ENCODE measurements around the gene TMEM38A. TPM values are rescaled to one million over a fixed set of nuclear protein-coding genes. Genes with fewer than 3 reads are reported as not detected.

Gene TMEM38A
- total and polyA plus RNA-seq, 9 of the 15 experiments (the other 6 are each of a cell fraction or from before 2014, with no cell fraction given), result 0.35 to 2.1 (median 1.2) TPM

- TF ChIP-seq ZNF592 (IDR thresholded peaks at IDR 0.05) (no peak), ZNF282 (CRISPR knock-in tag; IDR thresholded peaks at IDR 0.05) (no peak)
Measured at GRCh38 chr19:16677055-16677454, 16.1 kb downstream of the TMEM38A start (continued).

- DNase-seq (ENCODE audit: extremely low read depth in 1 of 4, low spot score in 3 of 4) (no peak), ATAC-seq (no peak), FAIRE-seq (no peak)
- Histone ChIP-seq H3K27ac (ENCODE audit: extremely low read depth, low read depth, low read length) (no peak overlapping the region), H3K79me2 (ENCODE audit: control insufficient read depth, insufficient read depth, low read length) (no peaks in the 10 kb centered on the region), H3K4me2 (ENCODE audit: insufficient read depth, low read length) (no peak overlapping the region), H3K9me3 (replicated peaks; ENCODE audit: control insufficient read depth, insufficient read depth, low read depth, low read length) (no peaks in the 10 kb centered on the region), H3K9ac (ENCODE audit: insufficient read depth in 1 of 2, low read depth in 2 of 2, low read length in 2 of 2) (no peak overlapping the region), H3K27me3 (ENCODE audit: control insufficient read depth in 2 of 2, insufficient read depth in 2 of 2, low read length in 2 of 2) (peaks cover 0 to 7% of the 10 kb centered on the region in 2 experiments; a peak in 1 of 5 replicates), H4K20me1 (replicated peaks; ENCODE audit: control insufficient read depth, insufficient read depth, low read length) (no peaks in the 10 kb centered on the region), H2AFZ (ENCODE audit: low read depth, low read length) (no peak overlapping the region), H3K4me3 (no peak overlapping the region), H3K9me1 (ENCODE audit: control insufficient read depth, insufficient read depth, low read length) (no peaks in the 10 kb centered on the region), H3K36me3 (ENCODE audit: control insufficient read depth, insufficient read depth, low read length) (no peaks in the 10 kb centered on the region), H3K4me1 (replicated peaks in 1 of 2; ENCODE audit: control insufficient read depth in 2 of 2, insufficient read depth in 2 of 2, low read length in 2 of 2) (no peaks in the 10 kb centered on the region; a peak in 1 of 5 replicates)
- CTCF ChIA-PET (ENCODE audit: low intra/inter-chr PET ratio), result no interaction called here
- BruUV-seq (replicated peaks), result no TSS peak
- TF ChIP-seq TAF15 (IDR thresholded peaks at IDR 0.05; ENCODE audit: low read depth, low read length) (no peak), ZNF12 (CRISPR knock-in tag; IDR thresholded peaks at IDR 0.05) (no peak), SETDB1 (IDR thresholded peaks at IDR 0.05; ENCODE audit: low read length) (no peak), ZNF146 (CRISPR knock-in tag; IDR thresholded peaks at IDR 0.05; ENCODE audit: unreplicated experiment) (no peak), ZC3H11A (IDR thresholded peaks at IDR 0.05; ENCODE audit: low read depth, low read length) (no peak), ZBED1 (IDR thresholded peaks at IDR 0.05) (no peak), OTX1 (CRISPR knock-in tag; IDR thresholded peaks at IDR 0.05) (no peak), HMGN3 (IDR thresholded peaks at IDR 0.05; ENCODE audit: borderline replicate concordance, extremely low read depth, insufficient read length, low read depth, low read length) (no peak), MAFG (tag; conservative IDR thresholded peaks at IDR 0.05) (no peak), BRF1 (IDR thresholded peaks at IDR 0.05; ENCODE audit: borderline replicate concordance, extremely low read depth, insufficient read length) (no peak), SMAD1 (IDR thresholded peaks at IDR 0.05; ENCODE audit: low read depth, low read length, partially characterized antibody) (no peak), IRF2 (CRISPR knock-in tag; IDR thresholded peaks at IDR 0.05) (no peak), NFXL1 (CRISPR knock-in tag; IDR thresholded peaks at IDR 0.05) (no peak)
- in situ Hi-C loops (cut with MboI), result no loop called here
- POLR2A ChIA-PET, result interaction anchor here (1.1 to 2.3 kb wide), 2 partner anchors 10 to 15 kb away, joined by 4 to 7 read pairs; no protein-coding TSS in a partner anchor
- WGBS (ENCODE audit: insufficient coverage, low coverage, missing lambda C conversion rate), result 22% methylated on average over 8 of the region's 9 CpGs
- intact Hi-C loops (cut with micrococcal nuclease), result no loop called here
Measured at GRCh38 chr19:16678498-16678897, 17.6 kb downstream of the TMEM38A start.
